HuH-7.5 (cell line): ENCODE data around the gene SNCAIP.

Experiments used
- DNase-seq: peaks from one replicate; pipeline ENCODE4 v3.0.0; 2011; ENCODE audit warnings: low spot score

Gene SNCAIP

DNA sequence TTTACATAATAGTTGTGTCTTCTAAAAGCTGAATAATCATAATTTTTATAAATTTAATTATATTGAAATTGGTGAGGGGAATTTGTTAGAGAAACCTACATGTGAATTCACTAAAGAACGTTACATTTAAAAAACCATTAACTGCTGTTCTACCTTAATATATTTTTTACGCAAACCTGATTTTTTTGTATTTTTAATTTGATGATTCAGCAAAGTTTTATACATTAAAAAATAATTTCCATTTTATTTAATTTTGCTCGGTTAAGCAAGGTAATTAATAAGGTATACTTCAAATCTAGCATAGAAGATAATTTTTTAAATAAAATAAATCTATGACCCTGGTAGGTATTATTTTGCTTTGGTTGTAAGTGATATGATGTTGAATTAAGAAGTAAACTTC is 114.3 kb downstream of the SNCAIP start:
- DNase-seq = no peak

DNA sequence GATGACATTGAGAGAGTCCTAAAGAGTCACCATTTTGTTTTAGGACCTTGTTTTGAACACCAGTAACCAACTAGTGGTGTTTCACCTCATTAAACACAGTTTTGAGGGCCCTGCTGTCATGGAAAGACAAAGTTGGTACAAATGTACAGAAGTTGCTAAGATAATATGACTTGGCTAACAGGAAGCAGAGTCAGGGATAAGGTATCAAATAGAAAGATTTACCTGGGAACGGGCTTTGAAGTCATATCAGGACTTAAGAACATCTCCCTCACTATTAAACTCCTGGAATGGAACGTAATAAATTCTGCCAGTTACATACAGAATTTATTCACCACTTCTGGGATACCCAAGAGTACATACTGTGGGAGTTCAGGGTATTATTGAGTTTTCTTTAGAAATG is 115.6 kb downstream of the SNCAIP start:
- DNase-seq = no peak

DNA sequence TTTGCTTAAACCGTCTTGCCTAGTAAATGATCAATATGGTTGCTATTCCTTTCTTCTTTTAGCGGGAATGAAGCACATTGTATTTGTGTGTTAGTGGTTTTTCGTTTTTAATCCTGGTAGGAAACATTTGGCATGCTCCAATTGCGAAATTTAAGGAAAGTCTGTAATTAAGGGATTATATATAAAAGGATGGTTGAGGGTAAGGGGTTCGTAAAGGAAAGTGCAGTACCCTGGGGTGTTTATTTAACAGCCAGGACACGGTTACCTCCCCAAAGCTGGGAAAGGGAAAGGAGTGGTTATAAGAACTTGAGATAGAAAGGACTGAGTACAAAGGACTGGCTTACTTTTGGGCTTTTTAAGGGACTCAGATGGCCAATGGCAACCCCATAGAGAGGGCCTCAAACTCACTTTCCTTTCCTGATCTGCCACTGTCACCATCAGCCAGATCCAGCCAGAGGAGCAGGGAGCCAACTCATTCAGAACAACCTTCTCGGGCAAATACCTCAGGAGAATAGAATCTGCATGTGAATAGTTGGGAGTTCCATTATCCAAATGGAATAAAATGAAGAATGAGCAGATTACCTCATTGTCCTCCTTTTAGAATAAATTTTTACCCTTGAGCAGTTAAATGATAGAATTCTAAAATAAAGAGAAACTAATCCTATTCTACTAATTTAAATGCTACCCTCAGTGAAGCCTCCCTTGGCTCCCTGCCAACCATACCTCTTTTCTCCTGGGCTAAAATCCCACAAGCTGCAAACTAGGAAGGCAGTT is 117.7 kb downstream of the SNCAIP start:
- no peak for DNase-seq

DNA sequence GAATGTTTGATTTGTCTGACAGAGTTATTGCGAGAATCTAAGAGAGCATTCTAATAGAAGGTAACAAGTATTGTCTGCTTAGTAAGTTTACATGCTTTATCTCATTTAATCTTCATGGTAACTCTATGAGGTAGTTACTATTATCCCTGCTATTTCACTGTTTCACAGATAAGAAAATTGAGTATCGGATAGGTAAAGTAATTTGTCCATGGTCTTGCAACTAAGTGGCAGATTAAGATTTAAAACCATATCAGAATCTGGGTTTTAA is 118.2 kb downstream of the SNCAIP start:
- no peak for DNase-seq

DNA sequence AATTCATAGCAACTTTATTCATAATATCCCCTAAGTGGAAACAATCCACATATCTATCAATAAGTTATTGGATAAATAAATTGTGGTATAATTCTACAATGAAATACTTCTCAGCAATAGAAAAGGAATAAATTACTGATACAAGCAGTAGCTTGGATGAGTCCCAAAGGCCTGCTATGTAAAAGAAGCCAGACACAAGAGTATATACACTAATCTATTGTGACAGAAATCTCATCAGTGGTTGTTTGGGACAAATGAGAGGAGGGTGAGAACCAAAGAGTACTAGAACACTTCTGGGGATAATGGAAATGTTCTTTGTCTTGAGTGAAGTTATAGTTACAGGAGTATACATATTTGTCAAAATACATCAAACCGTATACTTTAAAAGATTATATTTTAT is 119.3 kb downstream of the SNCAIP start:
- no peak for DNase-seq

DNA sequence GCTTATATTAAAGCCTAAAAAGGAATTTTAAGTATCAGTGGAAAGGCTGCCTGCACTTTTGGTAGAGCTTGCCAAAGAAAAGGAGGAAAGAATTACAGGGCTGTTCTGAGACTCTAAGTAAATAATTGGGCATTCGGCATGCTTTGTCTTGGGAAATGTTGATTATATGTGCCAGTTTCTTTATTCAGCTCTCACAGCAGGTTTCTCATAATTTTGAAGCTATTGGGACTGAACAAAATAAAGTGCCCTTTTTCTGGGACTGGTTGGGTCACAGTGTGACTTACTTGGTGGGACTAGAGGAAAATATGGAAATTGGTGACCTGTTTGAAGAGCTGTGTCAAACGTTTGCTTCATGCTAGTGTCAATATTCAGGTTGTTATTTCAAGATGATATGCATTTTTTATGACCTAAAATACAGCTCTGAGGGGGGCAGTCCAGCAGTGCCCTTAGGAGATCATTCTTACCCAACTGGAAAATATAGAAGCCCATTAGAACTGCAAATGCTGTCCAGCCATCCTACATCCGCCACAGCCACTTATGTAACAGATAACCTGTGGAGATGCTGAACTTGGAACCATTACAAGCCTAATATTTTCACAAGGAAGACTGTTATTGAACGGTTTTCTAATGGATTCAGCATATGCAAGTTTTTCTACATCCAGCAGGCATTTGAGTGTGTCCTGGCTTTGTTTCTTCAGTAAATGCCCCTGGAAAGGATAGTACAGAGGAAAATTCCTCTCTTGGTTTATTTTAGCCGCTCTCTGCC is 122.4 kb downstream of the SNCAIP start:
- DNase-seq = no peak

DNA sequence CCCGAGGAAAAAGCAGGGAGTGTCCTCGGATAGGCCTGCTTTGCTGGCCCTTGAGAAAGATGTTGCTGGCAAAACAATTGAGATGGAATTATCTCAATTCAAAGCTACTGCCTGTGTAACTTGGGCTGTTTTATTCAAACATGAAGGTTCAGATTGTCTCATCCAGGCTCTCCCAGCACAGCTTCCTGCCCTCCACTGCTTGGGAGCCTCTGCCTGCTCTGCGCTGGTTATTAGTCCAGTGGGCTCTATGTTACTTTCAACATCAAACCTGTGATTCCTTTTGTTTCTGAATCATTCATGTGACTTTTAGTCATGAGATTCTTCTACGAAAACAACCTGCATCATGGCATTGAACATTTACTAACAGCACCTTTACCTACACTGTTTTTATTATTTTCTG is 123.2 kb downstream of the SNCAIP start:
- no peak for DNase-seq

DNA sequence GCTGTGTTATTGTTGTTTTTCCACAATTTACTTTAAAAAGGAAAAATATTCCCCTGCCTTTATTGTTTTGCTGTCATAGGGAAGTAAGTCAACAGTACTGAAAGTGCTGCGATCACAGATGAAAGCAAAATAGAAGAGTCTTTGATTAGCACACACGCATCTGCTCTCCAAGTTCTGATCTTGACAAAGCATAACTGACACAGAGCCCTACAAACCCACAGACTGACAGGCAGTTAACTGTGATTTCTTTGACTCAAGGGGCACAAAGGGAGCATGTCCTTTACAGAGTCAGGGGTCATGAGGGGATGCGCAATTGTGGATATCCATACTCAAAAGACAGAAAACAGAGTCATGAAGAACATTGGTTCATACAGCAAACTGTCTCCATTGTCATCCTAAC is 123.7 kb downstream of the SNCAIP start:
- DNase-seq = no peak

DNA sequence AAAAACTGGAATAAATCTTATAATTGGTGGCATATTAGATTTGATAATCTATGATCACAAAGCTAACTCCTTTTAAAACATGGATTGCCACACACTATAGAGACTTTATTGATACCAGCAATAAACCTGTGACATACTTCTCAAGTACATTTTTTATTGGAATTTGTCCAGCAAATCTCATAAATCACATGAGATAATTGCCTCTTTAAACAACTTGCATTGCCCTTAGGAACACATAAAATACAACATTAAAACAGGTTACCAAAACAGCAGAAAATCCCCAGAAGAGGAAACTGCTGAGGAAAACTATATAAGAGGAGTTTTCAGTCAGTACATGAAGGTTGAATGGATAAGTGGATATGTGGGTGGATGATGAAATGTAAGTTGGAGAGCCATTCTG is 124.6 kb downstream of the SNCAIP start:
- DNase-seq = no peak

DNA sequence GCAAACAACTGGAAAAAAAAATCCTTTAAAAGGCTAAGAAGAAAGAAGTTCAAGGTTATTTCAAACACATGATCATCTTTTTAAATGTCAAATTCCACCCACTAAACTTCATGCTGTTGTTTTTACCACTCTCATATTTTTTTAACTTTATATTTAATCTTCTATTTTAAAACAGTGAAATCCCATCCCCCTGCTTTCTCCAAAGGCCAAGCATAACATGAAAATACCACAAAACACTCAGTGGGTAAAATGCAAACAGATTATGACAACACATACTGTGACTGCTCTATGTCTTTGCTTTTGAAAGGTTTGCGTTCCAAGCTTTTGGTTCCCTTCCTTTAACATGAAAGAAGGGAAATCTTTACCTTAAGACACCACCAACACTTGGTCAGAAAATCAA is 127.6 kb downstream of the SNCAIP start:
- DNase-seq = no peak

DNA sequence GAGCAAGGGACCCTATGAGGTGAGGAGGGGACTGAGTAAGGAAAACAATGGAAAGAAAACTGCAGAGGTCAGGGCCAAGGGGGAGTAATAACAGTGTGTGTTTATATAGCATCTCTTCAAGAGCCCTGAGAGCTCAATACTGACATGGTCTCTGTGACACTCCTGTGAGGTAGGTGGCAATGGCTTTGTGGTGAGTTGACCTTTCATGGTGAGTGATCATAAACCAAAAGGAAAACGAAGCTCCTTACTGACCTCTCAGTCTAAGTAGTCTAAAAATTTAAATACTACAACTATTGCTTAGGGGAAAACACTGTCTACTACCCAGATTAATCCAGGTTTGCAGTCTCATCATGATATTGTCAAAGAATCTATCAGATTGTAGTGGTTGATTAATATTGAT is 130.9 kb downstream of the SNCAIP start:
- DNase-seq = no peak

DNA sequence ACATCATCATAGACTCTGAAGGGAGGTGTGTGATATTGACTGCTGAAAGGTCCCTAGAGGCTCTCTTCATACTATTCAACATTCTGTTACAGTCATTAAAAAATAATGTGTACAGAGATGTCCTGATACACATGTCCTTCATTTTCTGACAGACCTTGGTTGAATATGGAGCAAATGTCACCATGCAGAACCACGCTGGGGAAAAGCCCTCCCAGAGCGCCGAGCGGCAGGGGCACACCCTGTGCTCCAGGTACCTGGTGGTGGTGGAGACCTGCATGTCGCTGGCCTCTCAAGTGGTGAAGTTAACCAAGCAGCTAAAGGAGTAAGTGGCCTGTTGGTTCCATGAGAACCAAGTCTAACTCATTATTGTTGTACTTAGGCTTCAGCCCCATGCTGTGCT is 132.4 kb downstream of the SNCAIP start:
- no peak for DNase-seq

DNA sequence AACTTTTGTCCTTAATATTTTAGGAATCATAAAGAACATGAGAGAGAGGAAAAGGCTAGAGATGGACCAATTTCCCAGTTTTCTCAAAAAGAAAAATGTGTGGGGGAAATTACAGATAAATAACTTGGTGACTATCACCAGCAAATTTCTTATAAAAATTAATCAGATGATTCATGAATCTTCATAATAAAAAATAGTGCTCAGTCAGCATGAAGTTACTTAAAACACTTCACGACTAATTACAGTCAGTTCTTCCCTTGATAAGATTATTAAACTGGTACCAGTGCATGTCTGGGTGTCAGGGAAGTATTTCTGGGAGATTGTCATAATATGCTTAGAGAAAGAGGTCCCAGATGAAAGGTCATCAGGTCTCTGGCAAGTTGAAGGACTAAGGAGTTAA is 133.0 kb downstream of the SNCAIP start:
- DNase-seq = no peak

DNA sequence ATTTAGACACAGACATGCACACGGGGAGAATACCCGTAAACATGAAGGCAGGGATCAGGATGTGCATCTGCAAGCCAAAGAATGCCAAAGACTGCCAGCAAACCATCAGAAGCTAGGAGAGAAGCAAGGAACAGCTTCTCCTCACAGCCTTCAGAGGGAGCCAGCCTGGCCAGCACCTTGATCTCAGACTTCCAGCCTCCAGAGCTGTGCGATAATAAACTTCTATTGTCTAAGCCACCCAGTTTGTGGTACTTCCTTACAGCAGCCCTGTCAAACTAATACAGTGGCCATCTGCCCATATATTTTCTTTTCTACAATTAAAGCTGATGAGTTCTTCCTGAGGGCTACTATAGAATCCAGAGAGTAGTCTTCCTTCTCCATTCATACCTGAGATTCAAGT is 135.0 kb downstream of the SNCAIP start:
- DNase-seq = no peak

DNA sequence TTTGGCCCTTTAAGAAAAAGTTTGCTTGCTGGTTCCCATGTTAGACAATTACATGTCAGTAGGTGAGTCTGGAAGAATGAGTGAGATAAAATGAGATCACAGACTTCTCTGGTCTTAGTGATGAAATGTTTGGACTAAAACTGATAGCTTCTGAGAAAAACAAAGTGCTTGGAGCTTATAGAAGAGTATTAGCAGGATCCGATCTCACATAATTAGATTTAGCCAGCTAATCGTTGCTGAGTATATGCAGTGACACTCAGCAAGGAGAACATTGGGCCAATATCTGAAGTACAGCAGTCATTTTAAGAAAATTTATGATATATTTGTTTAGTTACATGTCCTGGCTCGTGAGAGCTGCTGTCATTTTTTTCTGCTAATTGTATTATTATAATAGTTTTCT is 135.8 kb downstream of the SNCAIP start:
- DNase-seq = no peak

DNA sequence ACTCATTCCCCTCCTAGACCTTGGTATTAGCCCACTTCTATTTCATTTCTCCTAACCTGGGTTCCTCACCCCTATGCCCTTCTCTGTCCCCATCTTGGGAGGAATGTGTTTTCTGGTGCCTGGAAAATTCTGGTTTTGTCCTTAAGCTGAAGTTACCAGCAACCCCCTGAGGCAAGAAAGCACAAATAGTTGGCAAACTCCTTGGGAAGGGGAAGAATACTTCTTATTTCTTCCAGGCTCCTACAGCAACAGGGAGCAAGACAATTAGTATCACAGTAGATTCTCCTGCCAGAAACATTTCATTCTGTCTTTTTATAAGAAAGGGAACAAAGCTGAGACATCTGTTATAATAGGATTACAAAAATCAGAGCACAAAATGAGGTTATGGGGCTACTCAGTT is 142.5 kb downstream of the SNCAIP start:
- DNase-seq = no peak

DNA sequence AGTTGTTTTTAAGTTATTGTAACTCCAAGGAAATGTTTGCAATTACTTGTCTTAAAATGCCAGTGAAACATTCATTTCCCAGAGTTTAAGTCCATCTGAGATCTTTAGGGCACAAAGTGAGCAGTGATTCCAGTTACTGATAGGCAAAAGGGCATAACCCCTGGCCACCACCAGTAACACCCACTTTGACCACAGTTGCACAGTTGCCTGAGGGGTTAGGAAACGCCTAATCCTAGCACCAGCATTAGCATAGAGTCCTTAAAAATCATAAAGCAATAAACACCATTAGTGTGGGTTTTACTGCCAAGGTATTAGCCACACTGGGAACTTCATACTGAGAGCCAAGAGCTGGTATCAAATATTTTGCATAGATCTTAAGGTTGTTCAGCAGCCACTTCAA is 143.9 kb downstream of the SNCAIP start:
- no peak for DNase-seq

DNA sequence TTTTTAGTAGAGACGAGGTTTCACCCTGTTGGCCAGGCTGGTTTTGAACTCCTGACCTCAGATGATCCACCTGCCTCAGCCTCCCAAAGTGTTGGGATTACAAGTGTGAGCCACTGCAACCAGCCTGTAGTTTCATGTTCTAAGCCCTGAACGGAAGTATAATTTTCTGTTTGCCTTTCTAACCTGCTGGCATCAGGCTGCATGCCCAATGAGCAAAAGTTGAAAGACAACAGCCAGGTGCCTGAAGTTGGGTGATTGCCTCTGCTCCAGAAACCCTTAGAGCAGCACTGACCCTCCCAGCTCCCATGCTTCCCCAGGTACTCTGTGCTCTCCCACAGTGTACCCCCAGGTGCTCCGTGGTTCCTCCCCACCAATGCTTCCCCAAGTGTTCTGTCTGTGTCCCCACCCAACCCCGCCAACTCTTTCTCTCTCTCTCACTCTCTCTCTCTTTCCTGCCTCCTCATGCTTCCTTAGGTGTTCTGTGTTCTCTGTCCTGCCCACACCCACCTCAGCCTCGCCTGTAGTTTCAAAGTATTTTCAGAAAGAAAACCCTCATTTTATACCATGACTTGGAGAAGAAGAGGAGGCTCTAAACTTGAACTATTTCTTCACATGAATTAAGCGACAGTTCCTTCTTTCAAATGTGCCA is 145.3 kb downstream of the SNCAIP start:
- no peak for DNase-seq

DNA sequence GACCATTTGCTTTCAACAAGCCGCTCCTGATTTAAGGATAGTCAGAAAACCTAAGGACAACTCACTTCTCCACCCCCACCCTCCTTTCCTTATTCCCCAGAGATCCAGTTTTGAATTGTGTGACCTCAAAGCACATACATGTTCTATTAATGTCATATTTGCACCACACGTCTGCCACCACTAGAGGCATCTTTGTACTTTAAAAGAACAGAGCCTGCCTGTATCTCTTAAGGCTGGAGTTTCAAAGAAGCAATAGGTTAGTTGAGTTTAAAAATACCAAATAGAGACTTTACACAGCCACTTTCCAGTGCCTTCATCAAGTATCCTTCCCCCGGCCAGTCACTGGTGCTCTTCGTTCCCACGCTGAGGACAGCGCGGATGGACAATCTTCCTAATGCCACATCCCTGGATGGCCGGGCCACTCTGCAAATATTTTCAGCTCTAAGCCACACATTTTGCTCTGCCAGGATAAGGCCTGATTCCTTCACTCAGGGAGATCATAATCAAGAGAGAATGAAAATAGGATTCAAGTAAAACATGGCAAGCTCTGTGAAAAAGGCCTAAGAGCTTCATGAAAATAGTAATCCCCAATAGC is 146.3 kb downstream of the SNCAIP start:
- DNase-seq = no peak

DNA sequence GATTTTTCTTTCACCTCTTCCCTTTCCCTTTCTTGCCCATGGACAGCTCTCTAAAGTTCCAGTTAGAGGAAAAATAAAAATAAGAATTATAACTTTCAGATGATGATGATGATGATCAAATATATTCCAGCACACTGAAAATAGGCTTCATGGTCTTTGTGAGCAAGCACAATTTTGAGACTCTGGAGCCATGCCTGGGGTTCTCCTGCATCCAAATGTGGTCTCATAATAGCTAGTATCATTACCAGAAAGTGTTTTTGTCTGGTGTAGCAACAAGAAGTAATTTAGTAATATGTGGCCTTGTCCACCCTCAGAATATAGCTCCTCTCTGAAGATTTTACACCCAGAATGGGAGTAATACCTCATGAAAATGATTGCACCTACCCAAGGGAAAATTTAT is 150.4 kb downstream of the SNCAIP start:
- no peak for DNase-seq

DNA sequence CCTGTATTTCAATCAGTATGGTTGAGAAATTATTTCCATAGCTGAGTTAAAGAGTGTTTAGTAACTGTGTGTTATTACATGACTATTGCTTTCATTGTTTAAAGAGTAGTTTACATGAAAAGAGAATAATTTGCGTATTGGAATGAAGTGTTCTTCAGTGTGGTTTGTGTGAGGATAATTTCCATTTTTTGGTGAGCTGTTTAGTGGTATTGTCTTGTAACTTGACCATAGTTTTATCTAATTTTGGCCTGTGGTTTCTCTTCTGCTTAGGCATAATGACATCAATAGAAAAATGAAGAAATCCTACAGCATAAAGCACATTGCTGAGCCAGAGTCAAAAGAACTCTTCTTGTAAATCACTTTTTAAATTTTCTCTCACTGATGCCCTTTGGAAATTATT is 151.2 kb downstream of the SNCAIP start:
- no peak for DNase-seq

DNA sequence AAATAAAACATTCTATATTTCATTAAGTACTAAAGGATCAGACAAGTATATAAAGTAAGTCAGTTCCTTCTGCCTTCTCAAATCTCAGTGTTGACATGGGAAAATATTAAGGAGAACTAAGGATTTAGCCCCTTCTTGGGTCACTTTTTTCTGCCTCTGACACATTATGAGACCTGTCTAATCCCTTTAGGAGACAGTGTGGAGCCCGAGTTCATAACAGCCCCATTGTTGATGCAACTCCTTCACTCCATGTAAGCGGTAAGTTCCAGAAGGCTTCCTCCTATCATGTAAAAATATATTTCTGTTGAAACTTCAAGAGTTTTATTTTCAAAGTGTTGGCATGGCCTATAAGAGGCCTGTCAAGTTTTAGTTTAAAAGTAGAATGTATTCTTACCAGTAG is 152.2 kb downstream of the SNCAIP start:
- no peak for DNase-seq

DNA sequence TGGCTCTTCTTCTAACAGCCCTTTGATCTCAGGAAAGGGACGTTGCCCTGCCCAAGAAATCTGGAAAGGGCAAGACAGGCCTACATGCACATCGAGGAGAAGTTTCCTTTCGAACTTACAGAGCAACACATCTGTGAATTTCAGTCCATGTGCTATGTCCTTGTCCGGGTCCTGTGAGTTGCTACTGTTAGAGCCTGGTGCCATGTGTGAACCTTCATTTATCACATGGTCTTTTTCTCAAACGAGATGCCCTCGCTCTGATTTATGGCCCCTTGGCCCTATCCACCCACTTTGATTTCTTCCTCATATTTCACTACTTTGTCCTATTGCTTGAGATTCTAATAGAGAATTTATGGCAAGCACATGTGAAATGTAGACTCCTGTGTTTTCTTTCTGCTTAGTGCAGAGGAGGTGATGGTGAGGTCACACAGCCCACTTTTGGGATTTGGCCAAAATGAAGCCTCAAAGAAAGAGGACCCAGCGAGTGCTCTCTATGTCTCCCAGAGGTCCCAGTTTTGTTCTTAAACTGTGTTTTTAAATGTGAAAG is 153.1 kb downstream of the SNCAIP start:
- DNase-seq = no peak
